Measurements from ENCODE around the gene SYT17.

Gene SYT17

GRCh38 chr16:19167710-19168370, at the start of gene SYT17:
TSS of gene SYT17 (plus strand) at chr16:19168240. CDS start at chr16:19168647, 407 bp downstream.
- no peak for FAIRE-seq
- DNase-seq (ENCODE audit: low spot score), result no peak

DNA sequence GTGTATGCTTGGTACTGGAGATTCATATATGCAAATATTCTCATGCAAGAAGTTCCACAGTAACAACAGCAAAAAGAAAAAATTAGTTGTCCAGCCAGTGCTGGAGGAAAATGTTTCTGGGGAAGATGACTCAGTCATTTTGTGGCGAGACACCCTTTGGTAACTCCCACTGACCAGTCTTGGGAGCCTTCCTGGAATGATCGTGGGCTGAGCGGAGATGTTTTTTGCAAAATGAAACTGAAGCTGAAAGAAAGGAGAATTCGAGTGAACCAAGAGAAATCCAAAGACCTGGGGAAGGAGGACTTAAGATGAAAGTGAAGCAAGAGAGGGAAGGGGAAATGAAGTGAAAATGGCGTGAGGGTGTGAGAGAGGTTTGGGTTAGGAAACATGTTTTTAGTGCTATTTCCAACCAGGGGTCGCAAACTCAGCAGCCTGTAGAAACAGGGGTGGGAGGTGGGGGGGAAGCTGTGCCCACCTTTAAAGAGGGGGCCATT, 49.1 kb upstream of the SYT17 start:
- DNase-seq (ENCODE audit: low spot score), result peak; percentile 72
- FAIRE-seq, result peak; percentile 91

- no peak for FAIRE-seq
- DNase-seq (ENCODE audit: low spot score), result no peak
Measured at GRCh38 chr16:19119564-19119963, 48.5 kb upstream of the SYT17 start.

GRCh38 chr16:19123535-19124178, 44.4 kb upstream of the SYT17 start:
- FAIRE-seq, result no peak

GRCh38 chr16:19126300-19126699, 41.7 kb upstream of the SYT17 start:
- FAIRE-seq (no peak), DNase-seq (ENCODE audit: low spot score) (no peak)

More at GRCh38 chr16:19123535-19124178, 44.4 kb upstream of the SYT17 start:
- DNase-seq (ENCODE audit: low spot score), result no peak

DNA sequence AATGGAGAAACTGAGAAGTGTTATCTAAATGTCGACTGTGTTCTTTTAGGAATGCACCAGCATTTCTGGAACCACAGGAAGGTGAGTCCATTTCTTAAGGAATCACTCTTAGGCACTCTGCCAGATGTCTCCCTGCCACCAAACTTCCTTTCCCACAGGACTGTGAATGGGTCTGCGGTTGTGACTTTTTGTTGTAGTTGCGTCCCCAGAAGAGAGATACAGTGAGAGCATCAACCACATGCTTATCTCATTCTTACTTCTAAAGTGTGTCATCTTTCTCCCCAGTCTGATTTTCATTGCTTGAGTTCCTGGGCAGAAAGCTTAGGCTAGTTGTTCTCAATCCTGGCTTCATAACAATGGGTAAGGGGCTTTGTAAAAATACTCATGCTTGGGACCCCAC, 40.8 kb upstream of the SYT17 start:
- FAIRE-seq (no peak), DNase-seq (ENCODE audit: low spot score) (no peak)

DNA sequence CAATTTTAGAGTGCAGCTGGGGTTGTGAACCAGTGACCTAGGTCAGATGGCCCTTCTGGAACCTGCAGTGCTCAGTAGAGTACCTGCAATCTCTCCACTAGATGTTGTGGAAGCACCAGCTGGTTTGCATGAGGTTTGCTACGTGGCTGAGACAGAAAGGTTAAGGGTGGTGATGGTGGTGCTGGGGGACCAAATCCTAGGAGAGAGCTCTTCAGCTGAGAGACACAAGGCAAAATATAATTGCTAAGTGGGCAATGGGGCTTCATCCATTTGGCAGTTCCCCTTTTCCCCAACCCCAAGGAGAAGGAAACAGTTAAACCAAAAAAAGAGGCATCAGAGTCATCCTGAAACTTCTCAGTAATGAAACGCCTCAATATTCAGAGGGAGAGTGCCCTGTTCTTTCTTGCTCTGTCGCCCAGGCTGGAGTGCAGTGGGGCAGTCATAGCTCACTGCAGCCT, 40.3 kb upstream of the SYT17 start:
- no peak for FAIRE-seq
- DNase-seq (ENCODE audit: low spot score), result no peak

GRCh38 chr16:19128454-19129200, 39.4 kb upstream of the SYT17 start:
- DNase-seq (ENCODE audit: low spot score) (no peak), FAIRE-seq (no peak)

DNA sequence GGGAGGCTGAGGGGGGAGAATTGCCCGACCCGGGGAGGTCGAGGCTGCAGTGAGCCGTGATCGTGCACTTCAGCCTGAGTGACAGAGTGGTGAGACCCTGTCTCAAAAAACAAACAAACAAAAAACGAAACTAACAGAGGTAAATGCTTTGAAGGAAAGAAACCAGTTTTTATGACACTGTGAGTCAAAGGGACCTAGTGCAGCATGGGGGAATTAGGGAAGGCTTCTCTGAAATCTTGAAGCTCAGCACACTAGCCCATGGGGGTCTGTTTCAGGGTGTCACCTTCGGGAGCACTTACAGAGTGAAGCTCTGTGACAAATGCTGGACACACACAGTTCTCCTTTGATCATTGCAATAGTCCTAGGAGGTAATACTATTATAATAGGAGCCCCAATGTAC, 37.7 kb upstream of the SYT17 start:
- no peak for DNase-seq (ENCODE audit: low spot score)

GRCh38 chr16:19130852-19131824, 36.9 kb upstream of the SYT17 start:
- FAIRE-seq (no peak), DNase-seq (ENCODE audit: low spot score) (peak; percentile 38)

More for the DNA sequence above, 37.7 kb upstream of the SYT17 start:
- no peak for FAIRE-seq

- DNase-seq (ENCODE audit: low spot score), result no peak
- no peak for FAIRE-seq
Measured at GRCh38 chr16:19131825-19132218, 36.2 kb upstream of the SYT17 start.

- FAIRE-seq (no peak), DNase-seq (ENCODE audit: low spot score) (no peak)
Measured at GRCh38 chr16:19132255-19132654, 35.8 kb upstream of the SYT17 start.

DNA sequence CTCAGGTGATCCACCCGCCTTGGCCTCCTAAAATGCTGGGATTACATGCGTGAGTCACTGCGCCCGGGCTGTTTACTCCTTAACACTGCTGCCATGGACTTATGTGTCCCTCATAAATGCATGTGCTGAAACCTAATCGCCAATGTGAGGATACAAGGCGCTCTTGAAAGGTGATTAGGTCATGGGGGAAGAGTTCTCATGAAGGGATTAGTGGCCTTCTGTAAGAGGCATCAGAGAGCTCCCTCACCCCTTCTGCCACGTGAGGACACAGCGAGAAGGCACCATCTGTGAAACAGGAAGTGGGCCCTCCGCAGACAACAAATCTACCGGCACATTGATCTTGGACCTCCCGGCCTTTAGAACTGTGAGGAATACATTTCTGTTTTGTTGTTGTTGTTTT, 35.1 kb upstream of the SYT17 start:
- FAIRE-seq (no peak), DNase-seq (ENCODE audit: low spot score) (no peak)

DNA sequence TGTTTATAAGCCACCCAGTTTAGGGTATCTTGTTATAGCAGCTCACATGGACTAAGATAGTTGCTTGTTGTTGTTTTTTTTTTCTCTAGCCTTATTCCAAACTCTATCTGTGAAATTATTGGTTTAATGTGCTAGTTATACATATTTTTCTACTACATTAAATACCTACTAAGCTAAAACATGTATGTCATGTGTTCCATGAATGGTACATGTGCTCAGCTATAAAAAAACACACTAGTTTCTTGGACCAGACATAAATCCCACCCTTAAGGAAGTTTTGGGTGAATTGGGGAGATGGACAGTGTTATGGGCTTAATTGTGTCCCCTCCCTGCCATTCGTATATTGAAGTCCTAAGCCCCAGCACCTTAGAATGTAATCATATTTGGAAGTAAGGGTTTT, 34.4 kb upstream of the SYT17 start:
- FAIRE-seq (no peak), DNase-seq (ENCODE audit: low spot score) (no peak)

GRCh38 chr16:19135201-19135842, 32.7 kb upstream of the SYT17 start:
- FAIRE-seq (no peak), DNase-seq (ENCODE audit: low spot score) (no peak)

GRCh38 chr16:19135896-19136438, 32.1 kb upstream of the SYT17 start:
- FAIRE-seq, result no peak
- no peak for DNase-seq (ENCODE audit: low spot score)

DNA sequence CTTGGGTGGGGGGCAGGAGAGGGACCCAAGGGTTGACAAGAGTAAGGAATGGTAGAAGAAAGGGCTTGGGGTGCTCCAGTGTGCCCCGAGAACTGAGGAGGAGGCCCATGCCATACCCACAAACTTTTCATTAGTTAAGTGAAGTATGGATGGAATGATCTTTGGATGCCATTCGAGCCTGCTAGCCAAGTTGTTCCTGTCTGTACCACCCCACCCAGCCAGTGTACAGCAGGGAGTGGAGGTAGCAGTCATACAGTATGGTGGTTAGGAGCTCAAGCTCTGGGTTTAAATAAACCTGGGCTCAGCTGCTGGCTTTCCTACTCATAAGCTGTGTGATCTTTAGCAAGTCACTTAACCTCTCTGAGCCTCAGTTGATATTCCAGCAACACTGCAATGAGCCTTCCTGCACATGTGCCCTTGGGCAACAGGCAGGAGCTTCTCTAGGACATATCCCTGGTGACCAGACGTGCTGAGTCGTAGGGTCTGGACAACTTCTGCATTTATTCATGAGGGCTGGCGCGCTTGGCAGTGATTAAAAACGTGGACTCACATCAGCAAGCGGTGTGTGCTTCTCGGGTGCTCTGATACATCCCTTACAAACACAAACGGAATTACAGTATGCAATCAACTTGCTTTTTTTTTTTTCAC, 31.4 kb upstream of the SYT17 start:
- FAIRE-seq (no peak), DNase-seq (ENCODE audit: low spot score) (no peak)

DNA sequence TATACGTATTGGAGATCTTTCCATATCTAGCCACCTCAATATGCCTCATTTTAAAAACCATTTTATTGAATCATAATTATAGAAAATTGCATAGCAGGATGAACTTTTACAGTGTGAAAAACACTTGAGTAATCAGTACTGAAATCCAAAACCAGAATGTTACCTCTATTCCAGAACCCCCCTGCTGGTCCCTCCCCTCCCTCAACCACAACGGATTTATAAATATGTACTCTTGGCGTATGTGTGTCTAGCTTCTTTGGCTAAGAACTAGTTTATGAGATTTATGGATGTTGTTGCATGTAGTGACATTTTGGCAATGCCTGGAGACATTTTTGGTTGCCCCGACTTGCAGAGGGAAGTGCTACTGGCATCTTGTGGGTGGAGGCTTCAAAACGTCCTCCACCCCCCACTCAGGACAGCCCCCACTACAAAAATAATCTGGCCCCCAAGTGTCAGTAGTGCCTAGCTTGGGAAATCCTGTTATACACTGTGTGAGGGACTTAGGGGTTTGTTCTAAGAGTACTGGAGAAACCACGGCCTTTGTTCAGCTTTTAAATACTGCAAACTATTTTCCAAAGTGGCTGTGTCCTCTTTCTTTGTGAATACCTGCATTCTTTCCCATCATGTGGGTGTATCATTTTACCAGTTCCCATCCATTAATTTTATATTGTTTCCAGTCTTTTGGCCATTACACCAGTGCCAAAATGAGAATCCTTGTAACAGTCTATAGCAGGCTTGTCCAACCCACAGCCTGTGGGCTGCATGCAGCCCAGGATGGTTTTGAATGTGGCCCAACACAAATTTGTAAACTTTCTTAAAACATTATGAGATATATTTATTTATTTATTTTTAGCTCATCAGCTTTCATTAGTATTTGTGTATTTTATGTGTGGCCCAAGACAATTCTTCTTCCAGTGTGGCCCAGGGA, 30.6 kb upstream of the SYT17 start:
- DNase-seq (ENCODE audit: low spot score), result no peak
- no peak for FAIRE-seq

DNA sequence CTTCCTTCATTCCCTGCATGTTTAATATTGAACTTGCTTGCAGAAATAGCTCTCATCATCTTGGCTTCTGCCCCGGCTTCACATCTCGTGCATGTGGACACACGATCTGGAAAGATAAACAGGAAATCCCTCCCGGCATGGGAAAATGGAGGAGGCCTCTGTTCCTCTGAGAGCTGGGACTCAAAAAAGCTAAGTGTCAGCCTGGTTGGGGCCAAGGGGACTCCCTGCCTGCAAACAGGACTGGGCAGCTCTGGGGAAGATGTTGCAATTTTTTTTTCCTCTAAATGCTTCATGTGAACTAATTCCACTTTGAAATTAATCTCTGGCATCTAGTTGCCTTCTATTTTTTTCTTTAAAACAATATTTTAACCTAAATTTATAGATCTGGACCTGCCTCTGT, 29.4 kb upstream of the SYT17 start:
- FAIRE-seq (no peak), DNase-seq (ENCODE audit: low spot score) (no peak)

All from RCC 7860 (cell line).